K562 treated with DMSO at 1 percent for 4 hours (cell line): ENCODE measurements around the gene CLDN12. TPM values are rescaled to one million over a fixed set of nuclear protein-coding genes. Genes with fewer than 3 reads are reported as not detected.

ENCODE experiments used
- total RNA-seq: library from RNA; unstranded; fragments of 300-600 nt; gene quantifications from 2 replicates; pipeline ENCODE4 v1.2.3, GENCODE V29; 2022; ENCODE audit not compliant: insufficient read depth

The CLDN12 gene
- 11.2 and 11.4 TPM in 2 replicates for total RNA-seq

DNA sequence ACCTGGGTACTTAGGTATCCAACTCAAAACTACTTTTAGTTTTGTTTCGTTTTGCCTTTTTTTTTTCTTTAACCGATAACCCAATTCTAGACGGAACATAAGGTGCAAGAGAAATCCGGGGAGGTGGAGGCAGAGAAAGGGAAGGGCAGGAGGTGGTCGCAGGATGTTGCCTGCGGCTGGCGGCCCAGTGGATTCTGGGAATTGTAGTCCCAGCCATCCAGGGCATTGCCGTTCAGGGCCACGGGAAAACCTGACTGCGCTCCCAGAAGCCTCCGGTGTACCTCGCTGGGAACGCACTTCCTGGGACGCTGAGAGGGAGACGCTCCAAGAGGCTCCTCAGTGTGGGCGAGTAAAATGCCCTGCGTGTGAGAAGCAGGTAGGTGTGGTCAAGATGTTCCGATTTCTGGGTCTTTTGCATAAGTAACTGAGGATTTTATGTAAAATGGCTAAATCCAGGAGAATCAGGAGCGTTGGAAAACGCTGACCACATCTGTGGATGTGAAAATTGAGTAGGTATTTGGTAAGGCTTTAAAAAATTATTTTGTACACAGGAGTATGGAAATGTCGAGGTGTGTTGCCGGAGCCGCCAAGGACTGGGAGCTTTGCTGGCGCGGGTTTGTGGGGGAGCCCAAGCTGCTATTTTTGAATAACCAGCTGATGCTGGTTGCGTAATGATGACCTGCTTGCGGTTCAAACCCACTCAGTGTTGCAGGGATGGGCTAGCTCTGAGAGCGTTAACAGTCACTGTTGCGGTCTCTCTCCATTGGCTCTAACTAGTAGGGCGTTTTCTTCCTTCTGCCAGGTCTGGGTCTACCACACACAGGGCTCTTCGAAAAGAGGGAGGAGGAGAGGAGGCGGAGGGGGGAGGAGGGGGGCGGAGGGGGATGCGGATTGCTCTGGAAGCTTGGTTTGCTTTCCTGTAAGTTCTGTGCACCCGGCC is at the start of gene CLDN12:
Gene CLDN12, plus strand, starts transcription at position 288 of the 940 bp plus-strand sequence. CDS start 9,216 bp downstream, outside the sequence.

Other genes starting within 250 kb of the CLDN12 start
- gene STEAP1, start 249.0 kb upstream of the CLDN12 start, total RNA-seq: 0.76 TPM in 1 of 2 replicates, not detected in the other
- gene STEAP2, start 191.7 kb upstream of the CLDN12 start, total RNA-seq: not detected in 2 replicates
- not detected in 2 replicates for gene CFAP69, start 158.3 kb upstream of the CLDN12 start, total RNA-seq
- not detected in 2 replicates for gene FAM237B, start 82.2 kb upstream of the CLDN12 start, total RNA-seq
- gene GTPBP10, start 56.7 kb upstream of the CLDN12 start, total RNA-seq: 7.8 and 11.0 TPM in 2 replicates
- not detected in 2 replicates for gene PTTG1IP2, start 66.2 kb downstream of the CLDN12 start, total RNA-seq
- gene CDK14, start 192.9 kb downstream of the CLDN12 start, total RNA-seq: 0.23 TPM in 1 of 2 replicates, not detected in the other